Measurements from ENCODE around the gene MYO1E. TPM values are rescaled to one million over a fixed set of nuclear protein-coding genes. Genes with fewer than 3 reads are reported as not detected.
"Not testable (repeated sequence)": the region's sequence is repeated elsewhere in the genome, so short reads cannot be mapped to it uniquely, and the experiment has no call there.

Gene MYO1E
- total RNA-seq, 1 donor: 17.3 TPM

DNA sequence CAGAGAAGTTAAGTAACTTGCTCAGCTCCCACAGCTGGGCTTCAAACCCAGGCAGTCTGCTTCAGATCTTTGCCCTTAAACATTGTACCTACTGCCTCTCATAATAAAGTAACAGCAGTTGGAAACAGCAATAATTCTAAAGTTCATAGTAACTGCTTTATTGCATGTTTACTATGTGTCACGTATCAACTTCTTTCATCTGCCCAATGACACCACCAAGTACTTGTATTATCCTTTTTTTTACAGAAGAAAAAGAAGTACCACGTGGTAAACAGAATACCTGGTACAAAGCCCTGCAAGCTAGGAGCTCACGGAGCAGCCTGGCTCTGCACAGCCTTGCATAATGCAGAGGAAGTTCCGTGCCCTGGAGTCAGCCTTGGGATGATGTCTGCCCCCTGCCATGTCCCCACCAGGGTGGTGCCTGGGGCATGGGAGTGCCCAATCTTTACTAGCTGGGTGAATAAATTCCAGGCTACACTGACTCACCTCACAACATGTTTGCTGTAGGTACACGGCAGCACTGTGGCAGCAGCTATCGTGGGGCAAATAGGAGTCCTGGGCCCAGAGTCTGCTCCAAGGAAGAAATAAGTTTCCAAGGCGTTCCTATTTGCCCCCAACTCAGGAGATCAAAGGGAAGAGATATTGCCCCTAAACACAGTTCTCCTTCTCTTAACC, 88.8 kb downstream of the MYO1E start:
- Histone ChIP-seq H3K27me3 (ENCODE audit: insufficient read depth, low read length) (no peaks in the 10 kb centered on the region), H3K4me1 (ENCODE audit: insufficient read depth, low read length) (peaks cover 16% of the 10 kb centered on the region), H3K4me3 (ENCODE audit: low read length) (no peak overlapping the region), H3K9me3 (ENCODE audit: low read depth, low read length) (no peaks in the 10 kb centered on the region)

- peaks cover 16% of the 10 kb centered on the region for H3K4me1 ChIP-seq (ENCODE audit: insufficient read depth, low read length)
- no peak overlapping the region for H3K4me3 ChIP-seq (ENCODE audit: low read length)
- H3K9me3 ChIP-seq (ENCODE audit: low read depth, low read length): no peaks in the 10 kb centered on the region
- no peaks in the 10 kb centered on the region for H3K27me3 ChIP-seq (ENCODE audit: insufficient read depth, low read length)
These were observed 89.9 kb downstream of the MYO1E start for GRCh38 chr15:59282515-59283337.

DNA sequence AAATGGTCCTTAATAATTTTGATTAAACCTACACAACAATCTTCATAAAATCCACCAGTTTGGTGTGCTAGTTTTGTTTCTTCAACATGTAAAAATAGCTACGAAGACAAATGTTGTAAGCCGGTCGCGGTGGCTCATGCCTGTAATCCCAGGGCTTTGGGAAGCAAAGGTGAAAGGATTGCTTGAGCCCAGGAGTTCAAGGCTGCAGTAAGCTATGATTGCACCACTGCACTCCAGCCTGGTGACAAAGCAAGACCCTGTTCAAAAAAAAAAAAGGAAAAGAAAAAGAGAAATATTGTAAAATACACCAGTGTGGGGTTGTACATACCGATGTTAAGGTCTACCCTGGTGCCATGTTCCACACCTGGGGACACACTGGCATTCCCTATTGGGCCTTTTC, 91.0 kb downstream of the MYO1E start:
- H3K9me3 ChIP-seq (ENCODE audit: low read depth, low read length): no peaks in the 10 kb centered on the region
- no peaks in the 10 kb centered on the region for H3K27me3 ChIP-seq (ENCODE audit: insufficient read depth, low read length)
- no peak overlapping the region for H3K4me3 ChIP-seq (ENCODE audit: low read length)
- H3K4me1 ChIP-seq (ENCODE audit: insufficient read depth, low read length): peaks cover 16% of the 10 kb centered on the region

GRCh38 chr15:59280855-59281254, 91.8 kb downstream of the MYO1E start:
- Histone ChIP-seq H3K4me3 (ENCODE audit: low read length) (no peak overlapping the region), H3K4me1 (ENCODE audit: insufficient read depth, low read length) (peaks cover 16% of the 10 kb centered on the region), H3K27me3 (ENCODE audit: insufficient read depth, low read length) (no peaks in the 10 kb centered on the region), H3K9me3 (ENCODE audit: low read depth, low read length) (no peaks in the 10 kb centered on the region)

GRCh38 chr15:59280292-59280691, 92.4 kb downstream of the MYO1E start:
- H3K9me3 ChIP-seq (ENCODE audit: low read depth, low read length); H3K4me3 ChIP-seq (ENCODE audit: low read length); H3K27me3 ChIP-seq (ENCODE audit: insufficient read depth, low read length): not testable (repeated sequence)
- H3K4me1 ChIP-seq (ENCODE audit: insufficient read depth, low read length): peaks cover 16% of the 10 kb centered on the region

- Histone ChIP-seq H3K4me3 (ENCODE audit: low read length) (no peak overlapping the region), H3K27me3 (ENCODE audit: insufficient read depth, low read length) (no peaks in the 10 kb centered on the region), H3K4me1 (ENCODE audit: insufficient read depth, low read length) (peaks cover 22% of the 10 kb centered on the region), H3K9me3 (ENCODE audit: low read depth, low read length) (no peaks in the 10 kb centered on the region)
These were observed 93.6 kb downstream of the MYO1E start for GRCh38 chr15:59279023-59279422.

GRCh38 chr15:59278120-59278519, 94.6 kb downstream of the MYO1E start:
- peaks cover 28% of the 10 kb centered on the region for H3K4me1 ChIP-seq (ENCODE audit: insufficient read depth, low read length)
- no peaks in the 10 kb centered on the region for H3K27me3 ChIP-seq (ENCODE audit: insufficient read depth, low read length)
- H3K9me3 ChIP-seq (ENCODE audit: low read depth, low read length): no peaks in the 10 kb centered on the region
- no peak overlapping the region for H3K4me3 ChIP-seq (ENCODE audit: low read length)

GRCh38 chr15:59276225-59277178, 96.2 kb downstream of the MYO1E start:
- no peaks in the 10 kb centered on the region for H3K9me3 ChIP-seq (ENCODE audit: low read depth, low read length)
- H3K4me1 ChIP-seq (ENCODE audit: insufficient read depth, low read length): peaks cover 20% of the 10 kb centered on the region
- H3K27me3 ChIP-seq (ENCODE audit: insufficient read depth, low read length): no peaks in the 10 kb centered on the region
- H3K4me3 ChIP-seq (ENCODE audit: low read length): no peak overlapping the region

- Histone ChIP-seq H3K4me3 (ENCODE audit: low read length) (no peak overlapping the region), H3K27me3 (ENCODE audit: insufficient read depth, low read length) (no peaks in the 10 kb centered on the region), H3K4me1 (ENCODE audit: insufficient read depth, low read length) (peaks cover 12% of the 10 kb centered on the region), H3K9me3 (ENCODE audit: low read depth, low read length) (no peaks in the 10 kb centered on the region)
These were observed 98.3 kb downstream of the MYO1E start for GRCh38 chr15:59274126-59274970.

DNA sequence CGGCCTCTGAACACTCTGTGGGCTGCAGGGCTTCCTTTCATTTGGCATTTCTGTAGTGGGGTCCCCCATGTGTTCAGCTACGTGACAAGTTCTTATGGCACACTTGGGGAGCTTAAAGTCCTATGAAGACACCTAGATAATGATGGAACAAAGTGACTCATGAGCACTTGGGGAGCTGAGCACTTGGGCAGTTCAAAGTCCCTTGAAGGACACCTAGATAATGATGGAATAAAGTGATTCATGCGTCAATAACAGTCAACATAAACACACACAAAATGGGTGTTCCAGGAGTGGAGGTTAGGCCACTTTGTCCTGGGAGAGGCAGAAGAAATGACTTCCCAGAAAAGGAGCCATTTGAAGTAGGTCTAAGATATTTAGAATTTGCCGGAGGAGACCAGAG, 99.4 kb downstream of the MYO1E start:
- Histone ChIP-seq H3K9me3 (ENCODE audit: low read depth, low read length) (no peaks in the 10 kb centered on the region), H3K4me1 (ENCODE audit: insufficient read depth, low read length) (peaks cover 12% of the 10 kb centered on the region), H3K4me3 (ENCODE audit: low read length) (no peak overlapping the region), H3K27me3 (ENCODE audit: insufficient read depth, low read length) (no peaks in the 10 kb centered on the region)

DNA sequence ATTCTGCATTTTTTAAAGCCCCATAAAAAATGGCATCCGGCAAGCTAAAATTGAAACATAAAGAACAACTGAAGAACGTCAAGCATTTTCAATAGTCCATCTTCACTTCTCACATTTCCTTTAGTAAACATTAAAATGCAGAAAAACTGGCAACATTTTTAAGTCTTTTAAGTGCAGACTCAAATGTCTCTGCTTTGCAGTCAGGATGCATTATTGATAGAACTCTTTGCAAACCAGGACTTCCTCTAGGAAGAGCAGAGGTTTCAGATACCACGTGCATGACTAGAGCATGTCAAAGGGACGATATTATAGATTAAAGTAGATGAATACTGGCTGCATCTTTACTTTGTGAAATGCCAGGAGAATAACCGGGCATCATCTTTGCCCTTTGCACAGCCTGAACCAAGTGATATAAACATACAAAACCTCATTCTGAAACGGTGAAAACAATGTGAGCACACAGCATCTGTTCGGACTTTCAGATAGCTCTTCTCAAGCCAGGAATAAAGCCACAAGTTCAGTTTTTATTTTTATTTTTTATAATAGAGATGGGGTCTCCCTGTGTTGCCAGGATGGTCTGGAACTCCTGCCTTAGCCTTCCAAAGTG, 101.0 kb downstream of the MYO1E start:
- Histone ChIP-seq H3K9me3 (ENCODE audit: low read depth, low read length) (no peaks in the 10 kb centered on the region), H3K27me3 (ENCODE audit: insufficient read depth, low read length) (no peaks in the 10 kb centered on the region), H3K4me1 (ENCODE audit: insufficient read depth, low read length) (peaks cover 12% of the 10 kb centered on the region), H3K4me3 (ENCODE audit: low read length) (no peak overlapping the region)

DNA sequence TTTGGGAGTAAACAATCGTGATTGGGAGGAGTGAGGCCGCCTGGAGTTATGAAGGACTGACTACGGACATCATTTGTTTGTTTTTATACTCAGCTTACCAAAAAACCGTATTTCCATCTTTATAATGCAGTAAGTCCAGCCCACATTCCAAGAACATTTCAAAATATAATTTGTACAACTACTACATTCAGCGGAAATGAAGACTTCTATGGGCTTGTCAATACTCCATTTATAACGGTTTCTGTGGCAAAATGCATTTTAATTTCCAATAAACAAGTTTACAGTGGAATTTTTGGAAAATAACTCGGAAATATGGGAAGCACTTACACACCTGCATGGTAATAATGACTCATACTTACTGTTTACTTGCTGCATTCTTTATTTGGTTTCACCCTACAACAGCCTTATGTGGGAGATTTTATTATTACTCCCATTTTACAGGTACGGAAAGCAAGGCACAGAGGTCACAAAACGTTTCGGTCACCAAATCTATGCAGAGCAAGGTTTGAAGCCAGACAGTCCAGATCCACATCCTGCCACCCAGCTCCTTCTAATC, 103.7 kb downstream of the MYO1E start:
- H3K4me3 ChIP-seq (ENCODE audit: low read length): no peak overlapping the region
- no peaks in the 10 kb centered on the region for H3K27me3 ChIP-seq (ENCODE audit: insufficient read depth, low read length)
- H3K9me3 ChIP-seq (ENCODE audit: low read depth, low read length): no peaks in the 10 kb centered on the region
- peaks cover 5% of the 10 kb centered on the region for H3K4me1 ChIP-seq (ENCODE audit: insufficient read depth, low read length)

GRCh38 chr15:59268168-59268851, 104.4 kb downstream of the MYO1E start:
- no peak overlapping the region for H3K4me3 ChIP-seq (ENCODE audit: low read length)
- no peaks in the 10 kb centered on the region for H3K4me1 ChIP-seq (ENCODE audit: insufficient read depth, low read length)

More at GRCh38 chr15:59268168-59268851, 104.4 kb downstream of the MYO1E start:
- Histone ChIP-seq H3K27me3 (ENCODE audit: insufficient read depth, low read length) (no peaks in the 10 kb centered on the region), H3K9me3 (ENCODE audit: low read depth, low read length) (no peaks in the 10 kb centered on the region)

All from mononuclear cell (primary cell).